ENCODE results near the gene GRXCR2. TPM values are rescaled to one million over a fixed set of nuclear protein-coding genes. Genes with fewer than 3 reads are reported as not detected.

Gene GRXCR2
- total and polyA plus RNA-seq, 2 of the 13 experiments (the other 11 are each of a cell fraction or from before 2014, with no cell fraction given): not detected

GRCh38 chr5:145922059-145922458 lies 49.2 kb upstream of the GRXCR2 start:
- DNase-seq (ENCODE audit: low spot score): no peak
- in situ Hi-C loops (cut with HindIII; ENCODE audit: extremely low pct_ligation_motif_present, low pct_unique_long_range_greater_than_20kb) (no loop called here), intact Hi-C loops (cut with micrococcal nuclease; ENCODE audit: unreplicated experiment) (no loop called here)
- Histone ChIP-seq H3K36me3 (replicated peaks in 1 of 2; ENCODE audit: control insufficient read depth in 1 of 2, insufficient read depth in 2 of 2, low read length in 2 of 2) (no peaks in the 10 kb centered on the region), H2AFZ (ENCODE audit: low read length) (no peak overlapping the region), H3K27ac (ENCODE audit: extremely low read length, insufficient read depth, low read length) (no peak overlapping the region), H3K27me3 (ENCODE audit: control insufficient read depth in 1 of 2, insufficient read depth in 2 of 2, low read length in 2 of 2) (peaks cover 0 to 18% of the 10 kb centered on the region in 2 experiments; a peak in 2 of 5 replicates), H3K9ac (ENCODE audit: insufficient read depth, low read depth, low read length) (no peak overlapping the region), H3K4me3 (replicated peaks in 1 of 3; ENCODE audit: insufficient read depth in 1 of 3, low read depth in 2 of 3, low read length in 3 of 3) (no peak overlapping the region), H3K9me3 (ENCODE audit: low read length) (no peaks in the 10 kb centered on the region), H3K4me2 (ENCODE audit: low read depth, low read length) (no peak overlapping the region), H3K79me2 (ENCODE audit: insufficient read depth, low read length) (no peaks in the 10 kb centered on the region), H4K20me1 (ENCODE audit: insufficient read depth, low read length) (no peaks in the 10 kb centered on the region), H3K4me1 (ENCODE audit: insufficient read depth, low read length) (peaks cover 21% of the 10 kb centered on the region)
- WGBS (ENCODE audit: low lambda C conversion rate): 35% methylated on average over 2 of the region's 2 CpGs
- no peak for ATAC-seq
- TF ChIP-seq ZNF337 (CRISPR knock-in tag; IDR thresholded peaks at IDR 0.05; ENCODE audit: borderline replicate concordance, low read depth) (no peak), ZNF547 (CRISPR knock-in tag; IDR thresholded peaks at IDR 0.05) (no peak), THYN1 (CRISPR knock-in tag; IDR thresholded peaks at IDR 0.05; ENCODE audit: borderline replicate concordance, low read depth) (no peak), EEA1 (CRISPR knock-in tag; IDR thresholded peaks at IDR 0.05; ENCODE audit: borderline replicate concordance) (no peak), ZFP90 (CRISPR knock-in tag; IDR thresholded peaks at IDR 0.05; ENCODE audit: borderline replicate concordance) (no peak), RFX5 (IDR thresholded peaks at IDR 0.05; ENCODE audit: low read depth, low read length) (no peak)
- no TSS peak for BruUV-seq (replicated peaks)
- POLR2A ChIA-PET: no interaction called here
- CTCF ChIA-PET (ENCODE audit: low intra/inter-chr PET ratio, low total read pairs): no interaction called here
- FAIRE-seq: no peak

GRCh38 chr5:145921211-145921610 lies 48.4 kb upstream of the GRXCR2 start:
- POLR2A ChIA-PET: no interaction called here
- BruUV-seq (replicated peaks): no TSS peak
- ATAC-seq (no peak), DNase-seq (ENCODE audit: low spot score) (no peak), FAIRE-seq (no peak)
- intact Hi-C loops (cut with micrococcal nuclease; ENCODE audit: unreplicated experiment): no loop called here
- Histone ChIP-seq H3K9ac (ENCODE audit: insufficient read depth, low read depth, low read length) (no peak overlapping the region), H3K9me3 (ENCODE audit: low read length) (no peaks in the 10 kb centered on the region), H3K4me2 (ENCODE audit: low read depth, low read length) (no peak overlapping the region), H3K36me3 (replicated peaks in 1 of 2; ENCODE audit: control insufficient read depth in 1 of 2, insufficient read depth in 2 of 2, low read length in 2 of 2) (no peaks in the 10 kb centered on the region), H4K20me1 (ENCODE audit: insufficient read depth, low read length) (no peaks in the 10 kb centered on the region), H3K4me3 (replicated peaks in 1 of 3; ENCODE audit: insufficient read depth in 1 of 3, low read depth in 2 of 3, low read length in 3 of 3) (no peak overlapping the region), H2AFZ (ENCODE audit: low read length) (no peak overlapping the region), H3K79me2 (ENCODE audit: insufficient read depth, low read length) (no peaks in the 10 kb centered on the region), H3K4me1 (ENCODE audit: insufficient read depth, low read length) (peaks cover 22% of the 10 kb centered on the region), H3K27ac (ENCODE audit: extremely low read length, insufficient read depth, low read length) (no peak overlapping the region), H3K27me3 (ENCODE audit: control insufficient read depth in 1 of 2, insufficient read depth in 2 of 2, low read length in 2 of 2) (peaks cover 0 to 18% of the 10 kb centered on the region in 2 experiments; a peak in 2 of 5 replicates)
- CTCF ChIA-PET (ENCODE audit: low intra/inter-chr PET ratio, low total read pairs): no interaction called here
- in situ Hi-C loops (cut with HindIII; ENCODE audit: extremely low pct_ligation_motif_present, low pct_unique_long_range_greater_than_20kb): no loop called here
- WGBS (ENCODE audit: low lambda C conversion rate): 29% methylated on average over 2 of the region's 2 CpGs
- TF ChIP-seq ZNF512B (CRISPR knock-in tag; IDR thresholded peaks at IDR 0.05; ENCODE audit: borderline replicate concordance): no peak
- no peak for TF ChIP-seq ZSCAN22 (CRISPR knock-in tag; IDR thresholded peaks at IDR 0.05)
- no peak for TF ChIP-seq GMEB2 (CRISPR knock-in tag; IDR thresholded peaks at IDR 0.05; ENCODE audit: low read depth)
- TF ChIP-seq ZNF557 (CRISPR knock-in tag; IDR thresholded peaks at IDR 0.05): no peak
- no peak for TF ChIP-seq ZNF570 (CRISPR knock-in tag; IDR thresholded peaks at IDR 0.05; ENCODE audit: borderline replicate concordance)
- TF ChIP-seq ZNF800 (CRISPR knock-in tag; IDR thresholded peaks at IDR 0.05): no peak
